Esophagus (tissue), 2 donors: ENCODE results near the gene DCLK3. TPM values are rescaled to one million over a fixed set of nuclear protein-coding genes. Genes with fewer than 3 reads are reported as not detected.

Experiments used
- H3K27ac ChIP-seq, 2 donors: one replicate each; pipeline ENCODE4 v1.5.1; 2013; ENCODE audit warnings: low read depth in 2 of 2, mild to moderate bottlenecking in 2 of 2, inconsistent platforms in 1 of 2, low read length in 1 of 2, moderate library complexity in 1 of 2
- H3K27me3 ChIP-seq, 2 donors: one replicate each; pipeline ENCODE4 v1.6.1; 2013; ENCODE audit warnings: low read length in 2 of 2, control low read depth in 1 of 2, mild to moderate bottlenecking in 1 of 2; ENCODE audit not compliant: insufficient read depth in 2 of 2, control insufficient read depth in 1 of 2
- H3K36me3 ChIP-seq, 2 donors: one replicate each; pipeline ENCODE4 v1.6.1; 2013; ENCODE audit warnings: low read length in 1 of 2; ENCODE audit not compliant: control insufficient read depth in 2 of 2, insufficient read depth in 2 of 2
- H3K4me1 ChIP-seq, 2 donors: one replicate each; pipeline ENCODE4 v1.6.1; 2013; ENCODE audit warnings: low read length in 1 of 2; ENCODE audit not compliant: control insufficient read depth in 2 of 2, insufficient read depth in 2 of 2
- H3K4me3 ChIP-seq, 2 donors: one replicate each; pipeline ENCODE4 v1.5.1; 2013; ENCODE audit warnings: low read length in 2 of 2, mild to moderate bottlenecking in 2 of 2, low read depth in 1 of 2, moderate library complexity in 1 of 2
- H3K9me3 ChIP-seq, 2 donors: one replicate each; pipeline ENCODE4 v1.6.1; 2013; ENCODE audit warnings: mild to moderate bottlenecking in 2 of 2, low read depth in 1 of 2, low read length in 1 of 2, moderate library complexity in 1 of 2; ENCODE audit not compliant: control insufficient read depth in 2 of 2, insufficient read depth in 1 of 2
- WGBS, 2 donors: extraction: QIAGEN DNeasy Blood & Tissue Kit; methylation state at CpG; one replicate each; pipeline ENCODE4 v1.1.7; 2013; 5-methylcytosine and 5-hydroxymethylcytosine counted together
- polyA plus RNA-seq, 2 donors: library from polyadenylated mRNA; stranded (reverse); fragments of 200-250 nt; gene quantifications; one replicate each; pipeline ENCODE4 v1.2.3, GENCODE V29; 2013
- donor health status: healthy with polysubstance abuse.
- donor health status: Bipolar disorder and iron deficiency.

The DCLK3 gene
- polyA plus RNA-seq, 2 donors = 0.01 to 0.02 TPM

GRCh38 chr3:36743826-36744225 lies 20.5 kb downstream of the DCLK3 start:
- WGBS, 2 donors = 86 to 89% methylated on average over 2 of the region's 2 CpGs
- Histone ChIP-seq H3K4me3 (no peak overlapping the region), H3K36me3 (no peaks in the 10 kb centered on the region), H3K9me3 (no peaks in the 10 kb centered on the region), H3K4me1 (no peaks in the 10 kb centered on the region), H3K27me3 (no peaks in the 10 kb centered on the region), H3K27ac (no peak overlapping the region)

GRCh38 chr3:36741285-36741684 lies 23.1 kb downstream of the DCLK3 start:
- Histone ChIP-seq H3K4me1 (no peaks in the 10 kb centered on the region), H3K27me3 (no peaks in the 10 kb centered on the region), H3K36me3 (no peaks in the 10 kb centered on the region), H3K4me3 (no peak overlapping the region), H3K27ac (no peak overlapping the region), H3K9me3 (no peaks in the 10 kb centered on the region)
- 88 to 92% methylated on average over 2 of the region's 2 CpGs for WGBS, 2 donors

- Histone ChIP-seq H3K9me3 (no peaks in the 10 kb centered on the region), H3K27ac (no peak overlapping the region), H3K27me3 (no peaks in the 10 kb centered on the region), H3K36me3 (no peaks in the 10 kb centered on the region), H3K4me1 (no peaks in the 10 kb centered on the region), H3K4me3 (no peak overlapping the region)
- WGBS, 2 donors = 79 to 81% methylated on average over 2 of the region's 2 CpGs
Observed at GRCh38 chr3:36740787-36741186, 23.6 kb downstream of the DCLK3 start.

GRCh38 chr3:36738702-36739101 lies 25.7 kb downstream of the DCLK3 start:
- 75 to 80% methylated on average over 16 of the region's 16 CpGs for WGBS, 2 donors
- Histone ChIP-seq H3K9me3 (no peaks in the 10 kb centered on the region), H3K27me3 (no peaks in the 10 kb centered on the region), H3K4me3 (no peak overlapping the region), H3K27ac (no peak overlapping the region), H3K4me1 (no peaks in the 10 kb centered on the region), H3K36me3 (no peaks in the 10 kb centered on the region)

GRCh38 chr3:36736301-36736700 lies 28.1 kb downstream of the DCLK3 start:
- 79 to 90% methylated on average over 1 of the region's 1 CpG for WGBS, 2 donors
- H3K27me3 ChIP-seq = no peaks in the 10 kb centered on the region
- H3K4me3 ChIP-seq = no peak overlapping the region
- no peaks in the 10 kb centered on the region for H3K9me3 ChIP-seq
- no peak overlapping the region for H3K27ac ChIP-seq
- H3K36me3 ChIP-seq = no peaks in the 10 kb centered on the region
- H3K4me1 ChIP-seq = peaks cover 0 to 2% of the 10 kb centered on the region in 2 donors

GRCh38 chr3:36734742-36735141 lies 29.6 kb downstream of the DCLK3 start:
- Histone ChIP-seq H3K36me3 (no peaks in the 10 kb centered on the region), H3K9me3 (no peaks in the 10 kb centered on the region), H3K27ac (no peak overlapping the region), H3K4me3 (no peak overlapping the region), H3K27me3 (no peaks in the 10 kb centered on the region), H3K4me1 (peaks cover 0 to 2% of the 10 kb centered on the region in 2 donors)
- WGBS, 2 donors = 87% methylated on average over 2 of the region's 2 CpGs

- Histone ChIP-seq H3K27me3 (no peaks in the 10 kb centered on the region), H3K4me1 (peaks cover 0 to 2% of the 10 kb centered on the region in 2 donors), H3K36me3 (no peaks in the 10 kb centered on the region), H3K4me3 (no peak overlapping the region), H3K9me3 (no peaks in the 10 kb centered on the region), H3K27ac (no peak overlapping the region)
- 64 to 81% methylated on average over 1 of the region's 1 CpG for WGBS, 2 donors
Observed at GRCh38 chr3:36733723-36734122, 30.6 kb downstream of the DCLK3 start.

GRCh38 chr3:36733162-36733696 lies 31.1 kb downstream of the DCLK3 start:
- no peaks in the 10 kb centered on the region for H3K36me3 ChIP-seq
- no peaks in the 10 kb centered on the region for H3K9me3 ChIP-seq
- H3K4me3 ChIP-seq = no peak overlapping the region
- no peaks in the 10 kb centered on the region for H3K27me3 ChIP-seq
- H3K27ac ChIP-seq = no peak overlapping the region
- 53 to 64% methylated on average over 1 of the region's 1 CpG for WGBS, 2 donors
- H3K4me1 ChIP-seq = peaks cover 0 to 2% of the 10 kb centered on the region in 2 donors

GRCh38 chr3:36730966-36731365 lies 33.4 kb downstream of the DCLK3 start:
- no peaks in the 10 kb centered on the region for H3K9me3 ChIP-seq
- WGBS, 2 donors = 82 to 84% methylated on average over 3 of the region's 3 CpGs

GRCh38 chr3:36729204-36730056 lies 34.9 kb downstream of the DCLK3 start:
- Histone ChIP-seq H3K4me1 (peaks cover 0 to 2% of the 10 kb centered on the region in 2 donors), H3K4me3 (no peak overlapping the region), H3K36me3 (no peaks in the 10 kb centered on the region), H3K27ac (no peak overlapping the region), H3K9me3 (no peaks in the 10 kb centered on the region), H3K27me3 (no peaks in the 10 kb centered on the region)
- WGBS, 2 donors = 44 to 46% methylated on average over 9 of the region's 9 CpGs

More at GRCh38 chr3:36730966-36731365, 33.4 kb downstream of the DCLK3 start:
- H3K4me1 ChIP-seq = peaks cover 0 to 2% of the 10 kb centered on the region in 2 donors
- H3K4me3 ChIP-seq = no peak overlapping the region
- no peaks in the 10 kb centered on the region for H3K36me3 ChIP-seq
- no peak overlapping the region for H3K27ac ChIP-seq
- H3K27me3 ChIP-seq = no peaks in the 10 kb centered on the region
